GM21825 (cell line): ENCODE results near the gene ENTREP1.
"Not testable (repeated sequence)": the region's sequence is repeated elsewhere in the genome, so short reads cannot be mapped to it uniquely, and the experiment has no call there.

ENCODE experiments used
- ATAC-seq: cut with Tn5 transposase; IDR thresholded peaks from one replicate; pipeline ENCODE4 v1.9.1; 2021; ENCODE audit warnings: mild to moderate bottlenecking, moderate library complexity; ENCODE audit not compliant: unreplicated experiment

ENTREP1 gene

GRCh38 chr9:69440254-69440955 is 115.4 kb downstream of the ENTREP1 start:
- ATAC-seq = not testable (repeated sequence)
